ENCODE results near the gene CTNND2. TPM values are rescaled to one million over a fixed set of nuclear protein-coding genes. Genes with fewer than 3 reads are reported as not detected.

The CTNND2 gene
- total and polyA plus RNA-seq, 10 of the 15 experiments (the other 5 are each of a cell fraction or from before 2014, with no cell fraction given): 0.02 to 0.16 (median 0.04) TPM; not detected in 7

- H3K9ac ChIP-seq (ENCODE audit: control insufficient read depth, insufficient read depth, low read length): no peak overlapping the region
- SMC1A ChIA-PET (ENCODE audit: uncharacterized antibody, unreplicated experiment): no interaction called here
- POLR2A ChIA-PET: no interaction called here
- RAD21 ChIA-PET (ENCODE audit: unreplicated experiment): no interaction called here
- no peak overlapping the region for H3K4me2 ChIP-seq (ENCODE audit: control insufficient read depth, insufficient read depth)
- intact Hi-C loops (cut with micrococcal nuclease; ENCODE audit: unreplicated experiment) (no loop called here), in situ Hi-C loops (cut with MboI) (no loop called here)
- CTCF ChIA-PET: no interaction called here
- no peak overlapping the region for H3K4me3 ChIP-seq
- H3K27me3 ChIP-seq (replicated peaks in 1 of 2; ENCODE audit: control insufficient read depth in 2 of 2, insufficient read depth in 2 of 2, low read length in 1 of 2): no peaks in the 10 kb centered on the region
- no peak overlapping the region for H3K27ac ChIP-seq (ENCODE audit: control insufficient read depth, insufficient read depth)
- no peaks in the 10 kb centered on the region for H3K9me3 ChIP-seq (replicated peaks; ENCODE audit: control insufficient read depth, insufficient read depth, low read length)
- no peaks in the 10 kb centered on the region for H3K79me2 ChIP-seq (ENCODE audit: control insufficient read depth, insufficient read depth, low read length)
- no peak overlapping the region for H2AFZ ChIP-seq (ENCODE audit: control insufficient read depth, low read depth, low read length)
- H3K4me1 ChIP-seq (ENCODE audit: control insufficient read depth, insufficient read depth, low read length): no peaks in the 10 kb centered on the region
- ATAC-seq: no peak
- TF ChIP-seq ZNF687 (IDR thresholded peaks at IDR 0.05): no peak
- no peak for TF ChIP-seq CBFB (IDR thresholded peaks at IDR 0.05; ENCODE audit: low read depth)
- no peak for TF ChIP-seq CHD2 (IDR thresholded peaks at IDR 0.05; ENCODE audit: borderline replicate concordance, low read depth, low read length)
- TF ChIP-seq EZH2 (IDR thresholded peaks at IDR 0.05; ENCODE audit: borderline replicate concordance, control insufficient read depth, low read depth, low read length): no peak
- no peak for TF ChIP-seq MEF2B (IDR thresholded peaks at IDR 0.05; ENCODE audit: partially characterized antibody, poor library complexity, severe bottlenecking)
- TF ChIP-seq REST (IDR thresholded peaks at IDR 0.05; ENCODE audit: low read depth, low read length): no peak
- no peak for TF ChIP-seq NFIC (IDR thresholded peaks at IDR 0.05; ENCODE audit: low read depth, low read length)
- no peak for TF ChIP-seq ZNF217 (IDR thresholded peaks at IDR 0.05)
- TF ChIP-seq NFYA (IDR thresholded peaks at IDR 0.05; ENCODE audit: borderline replicate concordance, low read depth, low read length): no peak
- no peak for TF ChIP-seq KDM1A (IDR thresholded peaks at IDR 0.05; ENCODE audit: borderline replicate concordance)
- TF ChIP-seq ESRRA (IDR thresholded peaks at IDR 0.05; ENCODE audit: low read length): no peak
- no peak for TF ChIP-seq E2F8 (IDR thresholded peaks at IDR 0.05; ENCODE audit: low read depth, partially characterized antibody)
- TF ChIP-seq TCF3 (IDR thresholded peaks at IDR 0.05; ENCODE audit: borderline replicate concordance, insufficient read depth, low read depth, low read length): no peak
- no peak for TF ChIP-seq PML (IDR thresholded peaks at IDR 0.05; ENCODE audit: low read length)
- no peaks in the 10 kb centered on the region for H4K20me1 ChIP-seq (ENCODE audit: control insufficient read depth, insufficient read depth)
- FAIRE-seq: no peak
- BruUV-seq (replicated peaks): no TSS peak
- H3K36me3 ChIP-seq (ENCODE audit: control insufficient read depth in 2 of 2, insufficient read depth in 2 of 2, low read length in 1 of 2): no peaks in the 10 kb centered on the region
- WGBS (ENCODE audit: insufficient coverage, insufficient replicate concordance, low lambda C conversion rate, missing lambda C conversion rate): 2% methylated on average over 4 of the region's 4 CpGs
- DNase-seq (ENCODE audit: low read depth, low spot score): no peak
Measured at GRCh38 chr5:11323761-11324160, 580.5 kb downstream of the CTNND2 start.

All from GM12878 (cell line).